Gastroesophageal sphincter (tissue), 4 donors: ENCODE results near the gene ATP2A1. TPM values are rescaled to one million over a fixed set of nuclear protein-coding genes. Genes with fewer than 3 reads are reported as not detected.
A peak's percentile ranks its signal among the peaks of the same experiment; 100 is the strongest.

Source experiments
- ATAC-seq: fragments of 150-250 bp; one replicate; pipeline ENCODE4 v1.9.1; 2016; ENCODE audit warnings: mild to moderate bottlenecking, moderate library complexity
- H3K27ac ChIP-seq, 4 donors: fragments of 200-600 bp; sonication (generic) in 3 of 4; 1 replicate in 3 of 4; 2 replicates in 1 of 4; pipeline ENCODE4 v1.5.1; 2016 to 2019
- H3K27me3 ChIP-seq: fragments of 200-600 bp; sonication (generic); one replicate; pipeline ENCODE4 v1.5.1; 2019
- H3K36me3 ChIP-seq, 2 donors: fragments of 200-600 bp; sonication (generic); one replicate each; pipeline ENCODE4 v1.5.1; 2019; ENCODE audit warnings: control low read depth in 1 of 2
- H3K4me1 ChIP-seq, 3 donors: fragments of 200-600 bp; sonication (generic); 1 replicate in 2 of 3; 2 replicates in 1 of 3; pipeline ENCODE4 v1.5.1; 2016 to 2019; ENCODE audit warnings: control low read depth in 2 of 3
- H3K4me3 ChIP-seq, 2 donors: fragments of 200-600 bp; sonication (generic); one replicate each; pipeline ENCODE4 v1.5.1; 2019; ENCODE audit warnings: mild to moderate bottlenecking in 1 of 2, moderate library complexity in 1 of 2
- H3K9me3 ChIP-seq, 3 donors: fragments of 200-600 bp; sonication (generic); one replicate each; pipeline ENCODE4 v1.5.1; 2017 to 2019; ENCODE audit warnings: control low read depth in 2 of 3
- CTCF ChIP-seq, 4 experiments: fragments of 200-600 bp in 2 of 4; fragments of 450-650 bp in 2 of 4; sonication (generic) in 1 of 4; IDR thresholded peaks; one replicate each; pipeline ENCODE4 v1.5.1; 2017 to 2019; ENCODE audit warnings: antibody characterized with exemption in 4 of 4, mild to moderate bottlenecking in 2 of 4, moderate library complexity in 2 of 4
- EP300 ChIP-seq: sonication (generic); formaldehyde crosslinking; IDR thresholded peaks from one replicate; pipeline ENCODE4 v1.6.1; 2017; ENCODE audit warnings: antibody characterized with exemption, mild to moderate bottlenecking
- POLR2A ChIP-seq, 2 donors: fragments of 450-650 bp; IDR thresholded peaks; one replicate each; pipeline ENCODE4 v1.6.1; 2017; ENCODE audit warnings: antibody characterized with exemption in 2 of 2, mild to moderate bottlenecking in 2 of 2, moderate library complexity in 1 of 2
- POLR2AphosphoS5 ChIP-seq: sonication (generic); formaldehyde crosslinking; IDR thresholded peaks from one replicate; pipeline ENCODE4 v1.6.1; 2017; ENCODE audit warnings: antibody characterized with exemption
- WGBS, 2 donors: methylation state at CpG; one replicate each; pipeline ENCODE4 v1.1.5; 2018; ENCODE audit warnings: low coverage in 1 of 2; 5-methylcytosine and 5-hydroxymethylcytosine counted together
- total RNA-seq, 4 donors: library from RNA; depleted of rRNA; stranded (reverse); fragments of >200 nt; gene quantifications; one replicate each; pipeline ENCODE4 v1.1.0, GENCODE V29; 2016

ATP2A1 gene
- total RNA-seq, 4 donors from 2014 or later, result 0.31 TPM; not detected in 3

- peaks cover 3 to 69% of the 10 kb centered on the region in 2 donors for H3K36me3 ChIP-seq
These were observed 39.8 kb upstream of the ATP2A1 start for GRCh38 chr16:28838558-28838918.

GRCh38 chr16:28839004-28839639 is 39.2 kb upstream of the ATP2A1 start:
- ATAC-seq, result no peak
- WGBS, 2 donors, result 91 to 100% methylated on average over 4 to 9 of the region's 14 CpGs
- no peak for TF ChIP-seq CTCF (IDR thresholded peaks at IDR 0.05)
- TF ChIP-seq EP300, result no peak
- no peak for TF ChIP-seq POLR2A (IDR thresholded peaks at IDR 0.05)
- TF ChIP-seq POLR2AphosphoS5, result no peak
- Histone ChIP-seq H3K36me3 (peaks cover 3 to 69% of the 10 kb centered on the region in 2 donors), H3K9me3 (no peaks in the 10 kb centered on the region), H3K27me3 (no peaks in the 10 kb centered on the region), H3K4me1 (peaks cover 0 to 12% (median 0%) of the 10 kb centered on the region in 3 donors), H3K4me3 (no peak overlapping the region), H3K27ac (peak overlapping the region in 1 of 4 donors; percentile 12)

More at GRCh38 chr16:28838558-28838918, 39.8 kb upstream of the ATP2A1 start:
- TF ChIP-seq POLR2A (IDR thresholded peaks at IDR 0.05), result no peak
- no peak for TF ChIP-seq CTCF (IDR thresholded peaks at IDR 0.05)
- TF ChIP-seq POLR2AphosphoS5, result no peak
- no peak for TF ChIP-seq EP300
- Histone ChIP-seq H3K27me3 (no peaks in the 10 kb centered on the region), H3K27ac (no peak overlapping the region), H3K9me3 (no peaks in the 10 kb centered on the region), H3K4me1 (peaks cover 0 to 12% (median 0%) of the 10 kb centered on the region in 3 donors), H3K4me3 (no peak overlapping the region)
- no peak for ATAC-seq
- WGBS, 2 donors, result 100% methylated on average over 1 of the region's 1 CpG

- 9 to 31% methylated on average over 1 of the region's 1 CpG for WGBS, 2 donors
- Histone ChIP-seq H3K4me1 (peaks cover 0 to 20% (median 3%) of the 10 kb centered on the region in 3 donors), H3K27me3 (no peaks in the 10 kb centered on the region), H3K9me3 (no peaks in the 10 kb centered on the region), H3K27ac (peak overlapping the region in 1 of 4 donors; percentile 12), H3K36me3 (peaks cover 0 to 69% of the 10 kb centered on the region in 2 donors), H3K4me3 (no peak overlapping the region)
- TF ChIP-seq CTCF (IDR thresholded peaks at IDR 0.05), result no peak
- no peak for TF ChIP-seq EP300
- TF ChIP-seq POLR2AphosphoS5, result no peak
- no peak for TF ChIP-seq POLR2A (IDR thresholded peaks at IDR 0.05)
- no peak for ATAC-seq
These were observed 38.4 kb upstream of the ATP2A1 start for GRCh38 chr16:28839899-28840298.

GRCh38 chr16:28842696-28843095 is 35.6 kb upstream of the ATP2A1 start:
- Histone ChIP-seq H3K27ac (no peak overlapping the region), H3K4me3 (no peak overlapping the region), H3K4me1 (peaks cover 0 to 41% (median 17%) of the 10 kb centered on the region in 3 donors), H3K9me3 (no peaks in the 10 kb centered on the region), H3K36me3 (peaks cover 0 to 44% of the 10 kb centered on the region in 2 donors), H3K27me3 (no peaks in the 10 kb centered on the region)
- TF ChIP-seq POLR2A (IDR thresholded peaks at IDR 0.05), result no peak
- TF ChIP-seq EP300, result no peak
- no peak for TF ChIP-seq CTCF (IDR thresholded peaks at IDR 0.05)
- no peak for TF ChIP-seq POLR2AphosphoS5
- 87 to 94% methylated on average over 4 to 5 of the region's 7 CpGs for WGBS, 2 donors
- ATAC-seq, result no peak

- Histone ChIP-seq H3K27me3 (no peaks in the 10 kb centered on the region), H3K4me1 (peaks cover 0 to 43% (median 17%) of the 10 kb centered on the region in 3 donors), H3K36me3 (peaks cover 0 to 40% of the 10 kb centered on the region in 2 donors), H3K9me3 (no peaks in the 10 kb centered on the region), H3K27ac (no peak overlapping the region), H3K4me3 (no peak overlapping the region)
- WGBS, 2 donors, result 90% methylated on average over 2 of the region's 12 CpGs; no CpG with 5 or more reads in 1 of the 2 donors
- TF ChIP-seq POLR2A (IDR thresholded peaks at IDR 0.05) (no peak), EP300 (no peak), POLR2AphosphoS5 (no peak), CTCF (IDR thresholded peaks at IDR 0.05) (no peak)
- ATAC-seq, result no peak
These were observed 34.5 kb upstream of the ATP2A1 start for GRCh38 chr16:28843766-28844165.
